HG03135 (cell line): ENCODE data around the gene C2orf92.
A peak's percentile ranks its signal among the peaks of the same experiment; 100 is the strongest.
"Not testable (repeated sequence)": the region's sequence is repeated elsewhere in the genome, so short reads cannot be mapped to it uniquely, and the experiment has no call there.

Experiments
- ATAC-seq: cut with Tn5 transposase; IDR thresholded peaks from one replicate; pipeline ENCODE4 v1.9.1; 2021; ENCODE audit warnings: mild to moderate bottlenecking, moderate library complexity; ENCODE audit not compliant: unreplicated experiment

Gene C2orf92

DNA sequence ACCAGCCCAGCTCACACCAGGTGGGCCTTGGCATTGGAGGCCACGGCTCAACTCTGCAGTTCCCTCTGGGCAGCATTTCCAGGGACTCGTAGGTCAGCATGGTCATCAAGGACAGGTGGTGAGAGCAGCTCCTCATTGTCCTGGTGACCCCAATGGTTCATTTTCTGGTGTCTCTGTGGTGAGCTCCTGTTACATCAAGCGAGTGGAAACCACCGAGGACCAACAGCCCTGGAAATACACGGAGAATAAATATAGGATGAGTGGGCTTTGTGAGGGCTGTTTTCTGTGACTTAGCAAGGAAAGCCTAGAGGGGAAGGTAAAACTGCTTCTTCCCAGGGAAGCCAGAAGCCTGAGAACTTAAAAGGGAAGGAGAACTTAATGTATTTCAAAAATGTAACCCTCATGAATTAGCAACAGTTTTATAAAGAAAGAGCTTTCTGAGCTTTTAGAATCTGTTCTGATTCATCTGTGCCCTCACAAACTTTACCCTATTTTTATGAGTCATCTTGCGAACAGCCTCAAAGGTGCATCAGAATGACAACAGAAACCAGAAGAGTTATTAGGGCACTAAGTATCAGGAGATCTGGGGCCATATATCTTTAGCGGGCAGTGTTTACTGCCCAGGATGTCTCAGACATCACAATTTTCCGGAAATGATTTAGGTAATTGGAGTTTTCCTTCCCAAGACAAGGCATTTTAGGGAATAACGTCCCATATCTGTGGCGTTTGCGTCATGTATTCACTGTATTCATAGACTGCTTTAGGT is 18.7 kb downstream of the C2orf92 start:
- no peak for ATAC-seq

DNA sequence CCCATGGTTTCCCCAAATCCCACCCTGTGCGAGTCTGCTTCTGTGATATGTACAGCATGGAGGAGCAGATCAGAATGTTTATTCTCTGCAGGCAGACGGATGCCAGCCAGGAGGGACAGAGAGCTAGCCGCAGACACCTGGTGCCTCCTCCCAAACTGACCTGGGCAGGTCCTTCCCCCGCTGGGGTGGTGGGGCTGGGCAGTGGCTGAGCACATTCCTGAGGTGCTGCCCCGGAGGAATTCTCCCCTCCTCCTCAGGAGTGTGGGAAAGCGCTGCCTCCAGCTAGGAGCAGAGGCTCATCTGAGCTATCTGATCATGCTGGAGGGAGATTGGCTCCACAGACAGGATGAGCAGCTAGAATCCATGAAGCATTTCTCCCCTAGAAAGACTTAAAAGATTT is 21.7 kb downstream of the C2orf92 start:
- no peak for ATAC-seq

DNA sequence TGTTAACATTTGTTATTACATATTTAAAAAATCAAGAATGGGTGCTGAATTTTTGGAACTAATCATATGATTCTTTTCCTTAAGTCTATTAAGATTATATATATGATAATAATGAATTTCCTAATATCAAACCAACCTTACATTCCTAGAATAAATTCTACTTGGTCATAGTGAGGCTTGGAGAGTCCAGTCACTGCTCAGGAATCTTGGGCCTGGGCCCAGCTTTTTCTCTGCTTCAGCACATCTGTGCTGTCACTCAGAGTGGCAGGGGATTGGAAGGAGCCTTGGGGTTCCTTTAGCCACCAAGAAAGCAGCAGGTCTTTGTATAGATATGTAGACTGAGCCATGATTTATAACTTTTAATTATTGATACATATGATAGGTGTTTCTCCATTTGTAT is 24.0 kb downstream of the C2orf92 start:
- no peak for ATAC-seq

DNA sequence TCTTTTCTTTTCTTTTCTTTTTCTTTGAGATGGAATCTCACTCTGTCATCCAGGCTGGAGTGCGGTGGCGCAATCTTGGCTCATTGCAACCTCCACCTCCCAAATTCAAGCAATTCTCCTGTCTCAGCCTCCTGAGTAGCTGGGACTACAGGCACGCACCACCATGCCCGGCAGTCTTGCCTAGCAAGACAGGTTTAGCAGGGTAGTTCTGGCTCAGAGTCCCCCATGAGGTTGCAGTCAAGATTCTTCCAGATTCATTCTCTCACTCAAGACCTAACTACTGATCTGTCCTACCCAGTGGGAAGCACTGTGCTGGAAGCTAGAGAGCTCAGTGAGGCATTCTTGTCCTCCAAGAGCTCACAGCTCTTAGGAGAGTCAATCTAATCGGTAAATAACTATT is 26.2 kb downstream of the C2orf92 start:
- ATAC-seq = no peak

DNA sequence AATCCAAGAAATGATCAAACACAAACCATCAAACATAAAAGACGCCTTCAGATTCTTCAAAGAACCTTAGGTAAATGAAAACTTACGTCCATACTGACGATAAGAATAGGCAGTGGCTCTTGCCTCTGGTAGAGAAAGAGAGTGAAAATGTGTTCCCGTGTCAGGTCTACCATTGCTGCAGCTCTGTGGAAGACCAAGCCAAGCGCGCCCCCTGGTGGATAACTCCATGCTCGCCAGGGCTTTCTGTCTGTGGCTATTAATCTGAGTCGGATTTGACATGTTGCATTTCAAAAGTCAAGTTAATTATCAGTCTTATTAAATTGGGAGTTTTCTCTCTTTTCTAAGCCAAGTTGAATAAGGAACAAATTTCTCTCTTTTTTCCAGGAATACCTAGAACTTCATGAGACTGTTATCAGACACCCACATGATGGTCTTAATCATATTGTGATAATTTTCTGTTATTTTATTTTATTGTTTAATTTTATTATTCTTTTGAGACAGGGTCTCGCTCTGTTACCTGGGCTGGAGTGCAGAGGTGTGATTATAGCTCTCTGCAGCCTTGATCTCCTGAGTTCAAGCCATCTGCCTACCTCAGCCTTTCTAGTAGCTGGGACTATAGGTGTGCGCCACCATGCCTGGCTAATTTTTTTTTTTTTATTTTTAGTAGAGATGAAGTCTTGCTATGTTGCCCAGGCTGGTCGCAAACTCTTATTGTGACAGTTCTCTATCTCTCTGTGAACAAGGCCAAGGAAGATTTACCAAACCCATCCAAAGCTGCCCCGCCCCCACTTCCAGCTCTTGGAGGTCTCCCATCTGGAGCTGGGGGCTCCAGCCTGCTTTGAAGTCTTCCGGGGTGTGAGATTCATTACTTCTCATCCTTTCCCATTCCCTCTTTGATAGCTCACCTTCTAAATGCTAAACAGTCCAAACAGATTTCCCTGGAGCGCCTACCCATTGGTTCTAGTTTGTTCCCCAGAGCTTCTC is 28.0 kb downstream of the C2orf92 start:
- ATAC-seq = no peak

DNA sequence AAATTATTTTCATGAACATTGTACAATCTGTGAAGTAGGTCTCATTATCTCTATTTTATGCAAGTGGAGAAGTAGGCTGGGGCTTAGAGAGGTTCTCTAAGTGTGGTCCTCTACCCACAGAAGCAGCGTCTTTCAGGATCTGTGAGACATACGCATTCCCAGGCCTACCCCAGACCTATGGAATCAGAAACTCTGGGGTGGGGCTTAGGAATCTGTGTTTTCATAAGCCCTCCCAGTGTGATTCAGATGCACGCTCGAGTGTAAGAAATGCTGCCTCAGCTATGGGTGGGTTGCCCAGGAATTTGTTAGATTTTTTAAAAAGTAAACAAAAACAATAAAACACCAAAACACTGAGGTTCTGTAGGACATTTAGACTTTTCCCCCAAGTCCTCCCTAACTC is 29.0 kb downstream of the C2orf92 start:
- no peak for ATAC-seq

DNA sequence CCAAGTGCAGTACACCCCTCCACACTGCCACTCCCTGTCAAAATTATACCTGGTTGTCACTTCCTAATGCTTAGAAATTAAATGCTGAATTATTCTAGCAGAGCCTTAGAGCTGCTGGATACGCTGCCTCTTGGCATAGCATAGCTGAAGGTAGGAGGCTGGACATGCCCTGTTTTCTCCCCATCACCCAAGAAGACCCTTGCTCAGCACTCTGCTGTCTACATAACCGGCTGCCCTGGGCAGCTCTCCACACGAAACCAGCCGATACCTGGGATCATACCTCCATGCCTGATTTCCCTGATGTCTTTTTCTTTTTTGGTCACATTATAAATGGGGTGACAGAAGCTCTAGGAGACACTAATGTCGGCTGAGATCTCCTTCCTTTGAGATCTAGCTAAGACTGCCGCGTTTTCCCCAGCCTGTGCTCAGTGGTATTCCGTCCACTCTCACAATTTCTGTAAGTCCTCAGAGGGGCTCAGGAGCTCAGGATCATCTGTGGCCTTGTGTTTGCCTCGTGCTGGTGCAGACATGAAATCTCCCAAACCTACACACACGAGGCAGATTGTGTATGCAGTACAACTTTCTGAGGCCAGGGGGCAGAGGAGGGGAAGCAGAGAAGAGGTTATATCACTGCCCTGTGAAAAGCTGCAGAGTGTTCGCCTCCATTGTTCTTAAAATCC is 30.4 kb downstream of the C2orf92 start:
- ATAC-seq = peak; percentile 64

DNA sequence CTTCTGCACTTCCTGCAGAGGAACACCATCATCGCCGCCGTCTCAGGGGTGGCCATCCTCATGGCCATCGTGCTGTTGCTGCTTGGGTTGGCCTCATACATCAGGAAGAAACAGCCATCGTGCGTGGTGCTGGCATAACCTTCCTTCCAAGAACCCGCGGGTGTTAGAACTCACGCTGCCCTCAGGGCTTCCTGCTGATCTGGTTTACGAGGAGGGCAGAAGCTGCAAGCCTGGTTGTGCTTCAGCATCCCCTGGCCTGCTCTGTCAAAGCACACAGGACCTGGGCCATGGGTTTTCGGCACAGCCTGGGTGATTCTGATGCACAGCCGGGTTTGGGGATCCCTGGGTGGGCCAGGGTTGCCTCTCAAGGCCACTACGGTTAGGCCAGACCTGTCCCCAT is 31.7 kb downstream of the C2orf92 start:
- ATAC-seq = no peak

DNA sequence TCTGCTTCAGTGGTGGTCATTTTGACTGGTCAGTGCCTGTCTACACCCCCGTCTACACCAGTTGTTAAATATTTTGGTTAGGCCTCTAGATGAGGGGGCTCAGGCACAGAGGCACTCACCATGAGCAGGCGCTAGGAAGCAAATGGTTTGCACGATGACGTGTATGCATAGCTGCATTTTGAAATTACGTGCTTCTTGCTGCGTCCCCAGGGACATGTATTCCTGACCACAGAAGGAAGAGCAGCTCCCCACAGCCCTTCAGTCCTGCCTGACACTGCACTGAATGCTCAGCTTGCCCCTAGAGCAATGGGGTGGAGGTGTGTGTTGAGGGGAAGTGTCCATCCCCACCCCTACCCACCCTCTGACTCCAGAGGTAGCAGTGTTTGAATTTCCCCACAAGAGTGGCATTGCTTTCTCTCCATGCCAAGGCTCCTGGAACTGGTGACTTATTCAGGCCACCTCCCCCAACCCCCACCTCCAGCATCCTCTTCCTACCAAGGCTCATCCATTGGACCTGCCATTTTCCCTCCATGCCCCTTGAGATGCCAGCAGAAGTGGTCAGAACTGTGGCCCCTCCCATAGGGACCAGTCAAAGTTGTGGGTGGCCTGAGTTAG is 32.4 kb downstream of the C2orf92 start:
- no peak for ATAC-seq

DNA sequence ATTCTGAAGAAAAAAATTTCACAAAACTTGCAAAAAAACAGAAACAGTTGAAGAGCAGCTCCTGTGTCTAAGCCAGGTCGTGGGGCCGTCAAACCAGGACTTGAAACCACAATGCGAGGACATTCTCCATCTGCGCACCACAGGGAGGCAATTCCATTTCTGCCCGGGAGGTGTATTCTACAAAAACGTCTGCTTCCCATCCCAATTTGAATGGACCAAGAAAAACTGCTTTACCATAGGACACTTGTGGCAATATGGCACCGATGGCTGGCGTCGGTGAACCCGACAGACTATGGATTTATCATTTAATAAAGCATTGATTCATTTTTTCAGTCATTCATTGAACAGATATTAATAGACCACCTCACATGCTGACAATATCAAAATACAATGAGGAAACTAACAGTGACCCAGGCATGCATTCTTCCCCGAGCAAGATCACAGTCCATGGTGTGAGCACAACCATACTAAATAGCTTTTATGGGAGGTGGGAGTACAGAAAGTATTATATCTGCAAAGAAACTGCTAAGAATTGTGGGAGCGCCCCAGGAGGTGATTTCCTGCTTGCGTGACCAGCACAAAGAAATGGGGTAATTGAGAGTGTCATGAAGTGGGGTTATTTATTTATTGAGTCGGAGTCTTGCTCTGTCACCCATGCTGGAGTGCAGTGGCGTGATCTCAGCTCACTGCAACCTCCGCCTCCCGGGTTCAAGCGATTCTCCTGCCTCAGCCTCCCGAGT is 33.4 kb downstream of the C2orf92 start:
- ATAC-seq = no peak

DNA sequence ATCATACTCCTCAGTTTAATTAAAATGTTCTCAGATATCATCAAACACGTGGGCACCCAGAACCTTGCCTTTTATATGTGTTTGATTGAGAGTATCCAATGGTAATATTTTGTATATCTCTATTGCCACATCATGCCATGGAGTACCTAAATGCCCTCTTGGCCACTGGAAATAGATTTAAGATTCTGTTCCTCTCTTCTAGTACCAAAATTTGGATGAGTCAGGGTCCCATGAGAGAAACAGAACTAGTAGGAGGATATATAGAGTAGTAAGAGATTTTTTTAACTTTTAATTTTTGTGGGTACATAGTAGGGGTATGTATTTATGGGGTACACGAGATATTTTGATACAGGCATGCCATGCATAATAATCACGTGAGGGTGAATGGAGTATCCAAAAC is 34.2 kb downstream of the C2orf92 start:
- ATAC-seq = no peak

DNA sequence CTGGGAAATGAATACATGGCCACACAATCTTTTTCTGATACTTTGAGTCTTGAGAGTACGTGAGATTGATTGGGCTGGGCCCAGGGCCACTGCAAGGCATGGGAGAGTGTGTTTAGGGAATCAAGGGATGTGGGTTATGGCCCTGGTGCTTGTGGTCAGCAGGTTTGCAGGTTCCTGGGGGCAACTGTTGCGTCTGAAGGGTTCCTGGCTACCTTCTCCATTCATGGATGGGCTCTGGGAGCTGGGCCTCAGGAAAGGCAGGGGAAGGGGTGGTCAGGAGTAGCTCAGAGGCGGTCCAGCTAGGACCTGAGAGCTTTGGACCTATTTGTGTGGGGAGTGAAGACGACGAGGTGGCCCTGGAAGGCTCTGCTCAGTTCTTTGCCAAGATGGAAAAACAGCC is 35.5 kb downstream of the C2orf92 start:
- no peak for ATAC-seq

DNA sequence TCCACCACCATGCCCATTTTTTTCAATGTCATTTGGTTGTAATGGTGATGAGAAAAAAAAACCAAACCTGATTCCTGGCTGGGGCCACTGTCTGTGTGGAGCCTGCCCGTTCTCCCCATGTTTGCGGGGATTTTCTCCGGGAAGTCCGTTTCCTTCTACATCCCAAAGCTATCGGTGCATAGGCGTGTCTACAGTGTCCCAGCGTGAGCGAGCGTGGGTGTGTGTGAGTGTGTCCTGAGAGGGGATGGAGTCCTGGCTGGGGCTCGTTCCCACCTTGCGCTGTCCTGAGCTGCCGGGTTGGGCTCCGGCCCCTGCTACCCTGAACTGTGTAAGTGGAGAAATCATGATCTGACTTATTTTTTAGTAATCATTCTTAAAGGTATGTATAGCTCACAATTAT is 36.6 kb downstream of the C2orf92 start:
- no peak for ATAC-seq

DNA sequence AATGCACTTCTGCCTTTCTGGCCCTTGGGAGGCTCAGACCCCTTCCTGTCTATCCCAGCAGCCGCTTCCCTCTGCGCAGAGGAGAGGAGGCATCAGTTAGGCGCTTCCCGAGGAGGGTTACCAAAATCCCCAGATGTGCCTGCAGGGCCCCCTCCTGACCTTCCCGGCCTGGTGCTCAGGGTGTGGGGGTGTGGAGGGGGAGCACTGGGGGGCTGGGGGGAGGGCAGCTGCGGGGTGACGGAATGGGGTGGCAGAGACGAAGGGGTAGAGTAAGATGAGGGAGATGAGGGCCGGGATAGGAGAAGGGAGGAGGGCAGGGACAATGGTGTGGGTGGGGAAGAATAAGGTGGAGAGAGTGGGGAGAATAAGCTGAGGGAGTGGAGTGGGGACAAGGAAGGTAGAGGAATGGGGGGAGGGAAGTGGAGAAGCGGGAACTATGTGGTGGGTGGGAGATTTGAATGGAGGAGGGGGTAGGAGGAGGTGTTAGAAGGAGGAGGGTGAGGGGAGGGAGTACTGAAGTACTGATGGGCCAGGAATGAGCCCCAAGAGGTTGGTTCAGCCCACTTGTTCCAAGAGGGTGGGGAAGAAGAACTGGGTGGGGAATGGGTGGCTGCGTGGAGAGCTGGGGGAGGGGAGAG is 37.3 kb downstream of the C2orf92 start:
- no peak for ATAC-seq

DNA sequence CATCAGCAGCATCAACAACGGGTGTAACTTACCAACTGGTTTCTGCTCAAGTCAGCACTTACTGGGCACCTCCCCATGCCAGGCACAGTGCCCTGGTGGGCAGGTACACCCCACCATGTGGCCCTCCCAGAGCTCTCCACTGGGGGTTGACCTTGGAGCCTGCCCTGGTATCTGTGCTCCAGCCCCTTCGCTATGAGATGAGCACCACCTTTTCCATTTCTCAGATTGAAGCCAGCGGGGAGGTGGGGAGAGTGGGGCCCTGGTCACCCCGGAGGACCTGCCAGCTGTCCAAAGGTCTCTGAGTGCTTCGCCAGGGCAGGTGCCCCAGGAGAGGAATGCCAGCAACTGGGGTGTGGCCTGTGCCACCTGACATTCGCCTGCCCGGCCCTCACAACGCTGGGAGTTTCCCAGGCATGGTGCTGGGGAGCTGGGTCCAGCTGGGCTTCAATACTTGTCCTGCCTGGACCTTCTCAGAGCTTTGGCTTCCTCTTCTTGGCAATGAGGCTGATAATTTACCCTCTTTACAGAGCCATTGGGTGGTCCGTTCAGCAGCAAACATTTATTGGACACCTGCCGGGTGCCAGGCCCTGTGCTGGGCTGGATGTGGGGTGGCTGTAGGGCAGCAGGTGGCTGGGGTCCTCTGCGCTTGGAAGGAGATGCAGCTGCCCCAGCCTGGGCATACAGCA is 38.0 kb downstream of the C2orf92 start:
- ATAC-seq = no peak

DNA sequence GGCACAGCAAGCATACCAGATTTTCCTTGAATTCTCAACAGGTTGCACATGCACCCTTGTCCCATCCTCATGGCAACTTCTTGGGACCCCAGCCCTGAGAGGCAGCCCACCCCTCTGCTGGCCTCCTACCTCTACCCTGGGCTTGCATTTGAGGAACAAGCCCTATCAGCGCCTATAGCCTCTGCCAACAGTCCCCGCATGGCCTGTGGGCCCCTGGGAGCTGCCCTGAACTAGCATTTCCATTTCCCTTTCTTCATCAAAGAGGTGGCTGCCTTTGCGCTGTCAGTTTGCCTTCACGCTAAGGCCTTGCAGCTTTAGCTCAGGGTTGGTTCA is 38.5 kb downstream of the C2orf92 start:
- no peak for ATAC-seq

DNA sequence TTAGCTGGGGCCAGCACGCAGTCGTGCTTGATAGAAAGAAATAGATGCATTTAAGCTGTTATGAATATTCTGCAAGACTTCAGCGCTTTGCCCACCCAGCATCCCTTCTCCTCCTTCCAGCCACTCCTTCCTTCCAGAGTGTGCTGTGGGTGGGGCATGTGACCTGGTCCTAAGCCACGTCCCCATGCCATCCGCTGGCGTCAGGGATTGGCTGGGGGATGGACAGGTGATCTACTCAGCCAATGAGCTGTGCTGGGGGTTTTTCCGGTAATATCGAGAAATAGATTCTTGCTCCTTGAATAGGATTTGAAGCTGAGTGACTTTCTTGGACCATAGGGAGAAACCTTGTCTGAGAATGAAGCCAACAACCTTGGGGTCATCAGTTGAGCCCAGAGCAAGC is 39.1 kb downstream of the C2orf92 start:
- no peak for ATAC-seq

DNA sequence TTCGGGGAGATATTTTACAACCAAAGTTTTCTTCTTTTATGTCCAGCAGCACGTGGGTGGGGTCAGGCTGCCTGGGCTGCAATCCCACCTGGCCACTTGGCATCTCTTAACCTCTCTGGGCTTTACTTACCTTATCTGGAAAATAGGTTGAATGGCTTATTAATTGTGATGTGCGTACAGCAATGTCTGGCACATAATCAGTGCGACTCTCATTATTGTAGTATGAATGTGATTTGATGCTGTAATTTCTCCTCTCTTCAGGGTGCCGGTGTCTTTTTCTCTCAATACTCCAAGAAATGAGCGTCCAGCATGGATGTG is 41.8 kb downstream of the C2orf92 start:
- ATAC-seq = no peak

DNA sequence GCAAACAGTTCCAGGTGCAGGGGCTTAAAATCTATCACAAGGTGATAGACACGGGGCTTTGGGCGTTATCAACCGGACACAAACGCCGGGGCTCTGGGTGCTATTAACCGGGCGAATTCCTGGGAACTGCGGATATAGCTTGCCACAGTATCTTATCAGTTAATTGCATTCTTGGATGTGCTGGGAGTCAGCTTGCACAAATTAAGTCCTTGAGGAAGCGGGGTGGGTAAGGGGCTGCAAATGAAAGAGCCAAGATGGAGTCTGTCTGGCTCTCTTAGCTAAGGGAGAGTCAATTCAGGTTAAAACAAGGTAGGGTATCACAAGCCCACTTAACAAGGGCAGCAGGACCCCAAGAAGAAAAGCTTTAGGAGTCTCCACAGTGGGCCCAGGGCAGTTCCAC is 42.7 kb downstream of the C2orf92 start:
- ATAC-seq = not testable (repeated sequence)
